Keratinocyte (primary cell): ENCODE data around the gene HOXD11.

Experiments used
- CTCF ChIP-seq, 3 experiments: IDR thresholded peaks in 1 of 3; conservative IDR thresholded peaks in 1 of 3; optimal IDR thresholded peaks in 1 of 3; 2 replicates in 2 of 3; 3 replicates in 1 of 3; pipeline versions ENCODE3 to v1.5.1; 2011; ENCODE audit warnings: low read length in 3 of 3, mild to moderate bottlenecking in 3 of 3, moderate library complexity in 2 of 3, control low read depth in 1 of 3, inconsistent platforms in 1 of 3; ENCODE audit not compliant: insufficient read depth in 2 of 3; ENCODE audit errors: extremely low read depth in 1 of 3
- EZH2 ChIP-seq: IDR thresholded peaks from one replicate; pipeline ENCODE4 v1.6.1; 2012; ENCODE audit warnings: inconsistent platforms, mild to moderate bottlenecking, low read length, moderate library complexity

- TF ChIP-seq EZH2 (no peak), CTCF (optimal IDR thresholded peaks at IDR 0.05 in 1 of 3, IDR thresholded peaks at IDR 0.05 in 1 of 3, conservative IDR thresholded peaks at IDR 0.05 in 1 of 3; ENCODE audit: extremely low read depth in 1 of 3, insufficient read depth in 2 of 3, low read length in 3 of 3) (no peak)
Observed at GRCh38 chr2:176117823-176118371, 10.8 kb downstream of the HOXD11 start.
